Measurements from ENCODE around the gene MEF2C.
A peak's percentile ranks its signal among the peaks of the same experiment; 100 is the strongest.

MEF2C gene

GRCh38 chr5:88690409-88691229 is 192.4 kb downstream of the MEF2C start:
- peak; percentile 86 for DNase-seq (ENCODE audit: low spot score)
- TF ChIP-seq CTCF (IDR thresholded peaks at IDR 0.05; ENCODE audit: extremely low read depth, missing control alignments), result peak; percentile 98

- DNase-seq (ENCODE audit: low spot score), result no peak
- TF ChIP-seq CTCF (IDR thresholded peaks at IDR 0.05; ENCODE audit: extremely low read depth, missing control alignments), result no peak
These were observed 193.1 kb downstream of the MEF2C start for GRCh38 chr5:88689668-88690408.

GRCh38 chr5:88688984-88689667 is 193.9 kb downstream of the MEF2C start:
- no peak for TF ChIP-seq CTCF (IDR thresholded peaks at IDR 0.05; ENCODE audit: extremely low read depth, missing control alignments)
- DNase-seq (ENCODE audit: low spot score), result no peak

- no peak for DNase-seq (ENCODE audit: low spot score)
- no peak for TF ChIP-seq CTCF (IDR thresholded peaks at IDR 0.05; ENCODE audit: extremely low read depth, missing control alignments)
These were observed 194.6 kb downstream of the MEF2C start for GRCh38 chr5:88688156-88688983.

- no peak for TF ChIP-seq CTCF (IDR thresholded peaks at IDR 0.05; ENCODE audit: extremely low read depth, missing control alignments)
- no peak for DNase-seq (ENCODE audit: low spot score)
These were observed 195.5 kb downstream of the MEF2C start for GRCh38 chr5:88687373-88687911.

GRCh38 chr5:88686726-88687125 is 196.3 kb downstream of the MEF2C start:
- no peak for TF ChIP-seq CTCF (IDR thresholded peaks at IDR 0.05; ENCODE audit: extremely low read depth, missing control alignments)
- DNase-seq (ENCODE audit: low spot score), result no peak
